Keratinocyte (primary cell): ENCODE measurements around the gene B9D1. TPM values are rescaled to one million over a fixed set of nuclear protein-coding genes. Genes with fewer than 3 reads are reported as not detected.

Source experiments
- DNase-seq: peaks from one replicate; pipeline ENCODE4 v3.0.0-alpha.2; 2011; ENCODE audit warnings: low read depth, missing footprints, low spot score
- FAIRE-seq: peaks from 2 replicates; lab custom pipeline; 2011; peaks lifted over from hg19 to GRCh38; lab: Jason Lieb, UNC
- H2AFZ ChIP-seq: 2 replicates; pipeline ENCODE4 v1.6.0; 2012; ENCODE audit warnings: low read length, control low read depth, inconsistent platforms; ENCODE audit not compliant: control insufficient read depth
- H3K27ac ChIP-seq: 2 replicates; pipeline ENCODE4 v1.5.1; 2011; ENCODE audit warnings: low read length; ENCODE audit not compliant: control insufficient read depth, insufficient read depth
- H3K27me3 ChIP-seq: 3 replicates; pipeline ENCODE4 v1.6.0; 2011; ENCODE audit warnings: low read length; ENCODE audit not compliant: control insufficient read depth, insufficient read depth; ENCODE audit errors: extremely low read depth
- H3K36me3 ChIP-seq, 2 experiments: 2 replicates in 1 of 2; 3 replicates in 1 of 2; pipeline ENCODE4 v1.5.1; 2011; ENCODE audit warnings: low read length in 2 of 2, mild to moderate bottlenecking in 1 of 2; ENCODE audit not compliant: control insufficient read depth in 2 of 2, insufficient read depth in 2 of 2; ENCODE audit errors: extremely low read depth in 1 of 2
- H3K4me1 ChIP-seq: 3 replicates; pipeline ENCODE4 v1.5.1; 2011; ENCODE audit warnings: low read length; ENCODE audit not compliant: control insufficient read depth, insufficient read depth; ENCODE audit errors: extremely low read depth
- H3K4me2 ChIP-seq: 3 replicates; pipeline ENCODE4 v1.6.0; 2011; ENCODE audit warnings: low read depth, low read length; ENCODE audit not compliant: control insufficient read depth, insufficient read depth; ENCODE audit errors: extremely low read depth
- H3K4me3 ChIP-seq, 3 experiments: fragments of 200-600 bp in 1 of 3; sonication (generic) in 1 of 3; 2 replicates in 2 of 3; 3 replicates in 1 of 3; pipeline ENCODE4 v1.5.1; 2011 to 2016; ENCODE audit warnings: low read length in 3 of 3, mild to moderate bottlenecking in 3 of 3, control low read depth in 2 of 3, inconsistent platforms in 1 of 3, low read depth in 1 of 3, mixed read lengths in 1 of 3, mixed run types in 1 of 3, moderate library complexity in 1 of 3; ENCODE audit not compliant: control insufficient read depth in 2 of 3, insufficient read depth in 2 of 3; ENCODE audit errors: extremely low read depth in 1 of 3
- H3K79me2 ChIP-seq: 2 replicates; pipeline ENCODE4 v1.6.0; 2012; ENCODE audit warnings: low read length; ENCODE audit not compliant: control insufficient read depth, insufficient read depth
- H3K9ac ChIP-seq: 3 replicates; pipeline ENCODE4 v1.6.0; 2011; ENCODE audit warnings: low read length; ENCODE audit not compliant: control insufficient read depth, insufficient read depth; ENCODE audit errors: extremely low read depth
- H3K9me1 ChIP-seq: 3 replicates; pipeline ENCODE4 v1.6.0; 2011; ENCODE audit warnings: low read length; ENCODE audit not compliant: control insufficient read depth, insufficient read depth; ENCODE audit errors: extremely low read depth
- H3K9me3 ChIP-seq: 2 replicates; pipeline ENCODE4 v1.5.1; 2012; ENCODE audit warnings: low read depth, low read length; ENCODE audit not compliant: control insufficient read depth
- H4K20me1 ChIP-seq: 3 replicates; pipeline ENCODE4 v1.6.0; 2011; ENCODE audit warnings: low read length; ENCODE audit not compliant: control insufficient read depth, insufficient read depth; ENCODE audit errors: extremely low read depth
- EZH2 ChIP-seq: IDR thresholded peaks from one replicate; pipeline ENCODE4 v1.6.1; 2012; ENCODE audit warnings: inconsistent platforms, mild to moderate bottlenecking, low read length, moderate library complexity
- dilution Hi-C: fragments of 300-500 bp; cut with MboI; formaldehyde crosslinking; loops from one replicate; pipeline ENCODE4 v1.7.0; 2020; ENCODE audit warnings: low sequenced_read_pairs; ENCODE audit not compliant: extremely low pct_ligation_motif_present
- polyA plus RNA-seq, 5 experiments: library from polyadenylated mRNA; depleted of rRNA in 3 of 5; stranded (reverse) in 3 of 5; stranded (forward) in 1 of 5; unstranded in 1 of 5; fragments of >200 nt; gene quantifications; 1 replicate in 1 of 5; 2 replicates in 3 of 5; 3 replicates in 1 of 5; pipeline versions ENCODE4 v1.2.1 to v1.2.3, GENCODE V29; 2011 to 2012; ENCODE audit warnings: missing spikeins in 2 of 5, low read depth in 1 of 5, low replicate concordance in 1 of 5
- TF ChIP-seq, protein P1 (sequence below), 3 experiments: IDR thresholded peaks in 1 of 3; conservative IDR thresholded peaks in 1 of 3; optimal IDR thresholded peaks in 1 of 3; 2 replicates in 2 of 3; 3 replicates in 1 of 3; pipeline versions ENCODE3 to v1.5.1; 2011; ENCODE audit warnings: low read length in 3 of 3, mild to moderate bottlenecking in 3 of 3, moderate library complexity in 2 of 3, control low read depth in 1 of 3, inconsistent platforms in 1 of 3; ENCODE audit not compliant: insufficient read depth in 2 of 3; ENCODE audit errors: extremely low read depth in 1 of 3

The B9D1 gene
- polyA plus RNA-seq, 1 donor (not counting 4 experiments of a cell fraction or from before 2014, with no cell fraction given): 30.3 TPM

DNA sequence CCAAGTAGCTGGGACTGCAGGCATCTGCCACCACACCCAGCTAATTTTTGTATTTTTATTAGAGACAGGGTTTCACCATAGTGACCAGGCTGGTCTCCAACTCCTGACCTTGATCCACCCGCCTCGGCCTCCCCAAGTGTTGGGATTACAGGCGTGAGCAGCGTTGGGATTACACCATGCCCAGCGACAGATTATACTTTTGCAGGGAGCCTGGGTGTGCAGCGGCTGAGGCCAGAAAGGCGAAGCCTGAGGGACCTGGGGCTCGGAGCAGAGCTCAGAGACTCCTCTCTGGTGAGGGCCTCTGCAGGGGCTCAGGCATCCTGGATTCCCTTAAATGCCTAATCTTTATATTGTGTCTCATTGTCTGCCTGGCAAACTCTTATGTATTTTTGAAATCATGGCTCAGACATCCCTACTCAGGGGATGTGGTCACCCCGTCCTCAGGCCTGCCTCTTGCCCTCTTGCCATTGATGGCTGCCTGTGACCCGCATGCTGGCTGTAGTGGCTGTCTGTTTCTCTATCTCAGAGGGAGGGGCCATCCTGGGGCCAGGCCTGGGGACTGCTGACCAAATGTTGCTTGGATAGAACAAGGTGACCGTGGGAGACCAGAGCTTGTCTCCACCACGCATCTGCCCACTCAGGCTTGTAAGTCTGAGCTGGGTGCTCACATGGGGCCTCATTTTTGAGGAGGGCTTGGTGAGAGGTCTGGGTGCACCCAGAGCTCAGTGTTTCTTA lies 42.6 kb downstream of the B9D1 start:
- no peak overlapping the region for H3K4me2 ChIP-seq
- dilution Hi-C loops: no loop called here
- no peak overlapping the region for H3K27ac ChIP-seq
- H3K4me3 ChIP-seq: no peak overlapping the region
- no peaks in the 10 kb centered on the region for H4K20me1 ChIP-seq
- H3K36me3 ChIP-seq: peaks cover 9 to 24% of the 10 kb centered on the region in 2 experiments
- TF ChIP-seq, protein P1, sequence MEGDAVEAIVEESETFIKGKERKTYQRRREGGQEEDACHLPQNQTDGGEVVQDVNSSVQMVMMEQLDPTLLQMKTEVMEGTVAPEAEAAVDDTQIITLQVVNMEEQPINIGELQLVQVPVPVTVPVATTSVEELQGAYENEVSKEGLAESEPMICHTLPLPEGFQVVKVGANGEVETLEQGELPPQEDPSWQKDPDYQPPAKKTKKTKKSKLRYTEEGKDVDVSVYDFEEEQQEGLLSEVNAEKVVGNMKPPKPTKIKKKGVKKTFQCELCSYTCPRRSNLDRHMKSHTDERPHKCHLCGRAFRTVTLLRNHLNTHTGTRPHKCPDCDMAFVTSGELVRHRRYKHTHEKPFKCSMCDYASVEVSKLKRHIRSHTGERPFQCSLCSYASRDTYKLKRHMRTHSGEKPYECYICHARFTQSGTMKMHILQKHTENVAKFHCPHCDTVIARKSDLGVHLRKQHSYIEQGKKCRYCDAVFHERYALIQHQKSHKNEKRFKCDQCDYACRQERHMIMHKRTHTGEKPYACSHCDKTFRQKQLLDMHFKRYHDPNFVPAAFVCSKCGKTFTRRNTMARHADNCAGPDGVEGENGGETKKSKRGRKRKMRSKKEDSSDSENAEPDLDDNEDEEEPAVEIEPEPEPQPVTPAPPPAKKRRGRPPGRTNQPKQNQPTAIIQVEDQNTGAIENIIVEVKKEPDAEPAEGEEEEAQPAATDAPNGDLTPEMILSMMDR (optimal IDR thresholded peaks at IDR 0.05 in 1 of 3, IDR thresholded peaks at IDR 0.05 in 1 of 3, conservative IDR thresholded peaks at IDR 0.05 in 1 of 3; ENCODE audit: extremely low read depth in 1 of 3, insufficient read depth in 2 of 3, low read length in 3 of 3): no peak
- no peak for TF ChIP-seq EZH2
- no peak for DNase-seq
- H3K9ac ChIP-seq: no peak overlapping the region
- no peak overlapping the region for H2AFZ ChIP-seq
- FAIRE-seq: no peak
- H3K9me3 ChIP-seq: no peaks in the 10 kb centered on the region
- no peaks in the 10 kb centered on the region for H3K4me1 ChIP-seq
- H3K79me2 ChIP-seq: no peaks in the 10 kb centered on the region
- H3K27me3 ChIP-seq: no peaks in the 10 kb centered on the region
- H3K9me1 ChIP-seq: no peaks in the 10 kb centered on the region

DNA sequence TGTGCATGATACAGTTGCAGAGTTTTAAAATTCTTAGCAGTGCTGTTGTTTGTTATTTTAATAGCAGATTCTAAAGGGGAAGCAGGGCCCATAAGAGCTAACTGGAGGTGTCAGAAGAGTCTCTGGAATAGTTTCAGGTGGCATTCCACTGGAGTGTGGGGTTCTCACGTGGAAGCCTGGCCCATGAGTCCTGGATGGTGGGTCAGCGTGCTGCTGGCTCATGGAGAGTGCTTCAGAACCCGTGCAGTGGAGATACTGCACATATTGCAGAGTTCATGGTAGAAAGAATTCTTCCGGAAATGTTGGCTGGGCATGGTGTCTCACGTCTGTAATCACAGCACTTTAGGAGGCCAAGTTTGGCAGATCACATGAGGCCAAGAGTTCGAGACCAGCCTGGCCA lies 43.9 kb downstream of the B9D1 start:
- Histone ChIP-seq H3K9me3 (no peaks in the 10 kb centered on the region), H3K4me2 (no peak overlapping the region), H3K4me1 (peaks cover 7% of the 10 kb centered on the region), H3K36me3 (peaks cover 13 to 32% of the 10 kb centered on the region in 2 experiments), H2AFZ (no peak overlapping the region), H3K27ac (no peak overlapping the region), H3K79me2 (no peaks in the 10 kb centered on the region), H3K4me3 (no peak overlapping the region), H3K27me3 (no peaks in the 10 kb centered on the region), H3K9ac (no peak overlapping the region), H3K9me1 (no peaks in the 10 kb centered on the region), H4K20me1 (no peaks in the 10 kb centered on the region)
- no peak for DNase-seq
- dilution Hi-C loops: no loop called here
- TF ChIP-seq EZH2: no peak
- TF ChIP-seq, protein P1 (optimal IDR thresholded peaks at IDR 0.05 in 1 of 3, IDR thresholded peaks at IDR 0.05 in 1 of 3, conservative IDR thresholded peaks at IDR 0.05 in 1 of 3; ENCODE audit: extremely low read depth in 1 of 3, insufficient read depth in 2 of 3, low read length in 3 of 3): no peak
- FAIRE-seq: no peak
